Measurements from ENCODE around the gene KRT3.

KRT3 gene

DNA sequence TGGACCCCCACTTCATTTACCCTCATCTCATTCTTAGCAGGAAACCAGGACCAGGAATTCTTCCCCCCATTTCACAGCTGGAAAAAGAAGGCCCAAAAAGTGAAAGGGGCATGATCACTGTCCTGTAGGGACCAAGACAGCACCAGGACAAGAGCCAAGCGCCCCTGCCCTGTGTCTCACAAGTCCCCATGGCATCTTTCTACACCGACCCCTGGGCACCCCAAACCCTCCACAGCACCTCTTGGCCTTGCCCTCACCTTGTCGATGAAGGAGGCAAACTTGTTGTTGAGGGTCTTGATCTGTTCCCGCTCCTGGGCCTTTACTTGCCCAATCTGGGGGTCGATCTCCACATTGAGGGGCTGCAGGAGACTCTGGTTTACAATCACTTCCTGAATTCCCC, 19.5 kb downstream of the KRT3 start:
- H3K79me2 ChIP-seq (ENCODE audit: control insufficient read depth, low read length) = no peaks in the 10 kb centered on the region
- peaks cover 13% of the 10 kb centered on the region for H3K27me3 ChIP-seq (ENCODE audit: control insufficient read depth, low read length)
- no peak overlapping the region for H3K27ac ChIP-seq (ENCODE audit: low read depth, low read length)
- no peaks in the 10 kb centered on the region for H3K9me3 ChIP-seq (ENCODE audit: control insufficient read depth, insufficient read depth, low read length)
- TF ChIP-seq, protein P1, sequence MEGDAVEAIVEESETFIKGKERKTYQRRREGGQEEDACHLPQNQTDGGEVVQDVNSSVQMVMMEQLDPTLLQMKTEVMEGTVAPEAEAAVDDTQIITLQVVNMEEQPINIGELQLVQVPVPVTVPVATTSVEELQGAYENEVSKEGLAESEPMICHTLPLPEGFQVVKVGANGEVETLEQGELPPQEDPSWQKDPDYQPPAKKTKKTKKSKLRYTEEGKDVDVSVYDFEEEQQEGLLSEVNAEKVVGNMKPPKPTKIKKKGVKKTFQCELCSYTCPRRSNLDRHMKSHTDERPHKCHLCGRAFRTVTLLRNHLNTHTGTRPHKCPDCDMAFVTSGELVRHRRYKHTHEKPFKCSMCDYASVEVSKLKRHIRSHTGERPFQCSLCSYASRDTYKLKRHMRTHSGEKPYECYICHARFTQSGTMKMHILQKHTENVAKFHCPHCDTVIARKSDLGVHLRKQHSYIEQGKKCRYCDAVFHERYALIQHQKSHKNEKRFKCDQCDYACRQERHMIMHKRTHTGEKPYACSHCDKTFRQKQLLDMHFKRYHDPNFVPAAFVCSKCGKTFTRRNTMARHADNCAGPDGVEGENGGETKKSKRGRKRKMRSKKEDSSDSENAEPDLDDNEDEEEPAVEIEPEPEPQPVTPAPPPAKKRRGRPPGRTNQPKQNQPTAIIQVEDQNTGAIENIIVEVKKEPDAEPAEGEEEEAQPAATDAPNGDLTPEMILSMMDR (IDR thresholded peaks at IDR 0.05; ENCODE audit: low read depth, low read length, poor library complexity, severe bottlenecking) = no peak
- no peak for TF ChIP-seq EZH2phosphoT487 (IDR thresholded peaks at IDR 0.05; ENCODE audit: borderline replicate concordance, low read length)
- no peaks in the 10 kb centered on the region for H3K9me2 ChIP-seq (replicated peaks; ENCODE audit: control insufficient read depth, low read length)
- H3K36me3 ChIP-seq (ENCODE audit: control insufficient read depth, low read length) = no peaks in the 10 kb centered on the region
- no peaks in the 10 kb centered on the region for H3F3A ChIP-seq (ENCODE audit: control insufficient read depth, insufficient read depth)
- H3K4me3 ChIP-seq (ENCODE audit: low read length) = no peak overlapping the region
- no peaks in the 10 kb centered on the region for H4K20me1 ChIP-seq (ENCODE audit: control insufficient read depth, insufficient read depth, low read depth, low read length)
- H3K4me1 ChIP-seq (ENCODE audit: control insufficient read depth, low read length) = no peaks in the 10 kb centered on the region
- H3K4me2 ChIP-seq (ENCODE audit: low read length) = no peak overlapping the region

DNA sequence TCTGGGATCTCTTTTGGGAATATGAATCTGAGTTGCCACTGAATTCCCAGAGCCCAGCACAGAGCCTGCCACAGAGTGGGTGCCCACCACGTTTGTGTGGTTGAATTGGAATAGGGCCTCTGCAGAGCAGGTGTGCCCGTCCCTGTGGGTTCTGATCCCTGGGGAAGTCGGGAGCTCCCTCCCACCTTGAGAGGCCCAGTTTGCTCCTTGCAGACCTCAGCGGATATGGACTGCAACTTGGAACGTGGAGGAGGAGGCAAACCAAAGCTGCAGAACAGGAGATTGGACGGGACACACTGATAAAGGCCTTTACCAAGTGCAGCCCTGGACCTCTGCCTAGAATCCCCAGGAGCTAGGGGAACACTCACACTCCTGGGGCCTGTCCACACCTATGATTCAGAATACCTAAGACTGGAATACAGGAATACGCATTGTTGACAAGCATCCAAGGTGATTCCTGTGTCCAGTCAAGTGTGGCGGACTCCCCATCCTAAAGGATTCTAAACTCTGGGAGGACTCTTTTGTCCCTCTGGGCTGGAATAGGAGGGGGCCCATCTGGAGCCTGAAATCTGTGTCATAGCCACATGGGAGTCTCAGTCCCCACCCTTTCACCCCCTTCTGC, 21.2 kb downstream of the KRT3 start:
- Histone ChIP-seq H3K9me3 (ENCODE audit: control insufficient read depth, insufficient read depth, low read length) (no peaks in the 10 kb centered on the region), H3K4me1 (ENCODE audit: control insufficient read depth, low read length) (no peaks in the 10 kb centered on the region), H3K9me2 (replicated peaks; ENCODE audit: control insufficient read depth, low read length) (no peaks in the 10 kb centered on the region), H3K4me3 (ENCODE audit: low read length) (no peak overlapping the region), H3K79me2 (ENCODE audit: control insufficient read depth, low read length) (no peaks in the 10 kb centered on the region), H3K36me3 (ENCODE audit: control insufficient read depth, low read length) (no peaks in the 10 kb centered on the region), H4K20me1 (ENCODE audit: control insufficient read depth, insufficient read depth, low read depth, low read length) (no peaks in the 10 kb centered on the region), H3K4me2 (ENCODE audit: low read length) (no peak overlapping the region), H3F3A (ENCODE audit: control insufficient read depth, insufficient read depth) (no peaks in the 10 kb centered on the region), H3K27me3 (ENCODE audit: control insufficient read depth, low read length) (peaks cover 13% of the 10 kb centered on the region), H3K27ac (ENCODE audit: low read depth, low read length) (no peak overlapping the region)
- TF ChIP-seq EZH2phosphoT487 (IDR thresholded peaks at IDR 0.05; ENCODE audit: borderline replicate concordance, low read length) = no peak
- TF ChIP-seq, protein P1 (IDR thresholded peaks at IDR 0.05; ENCODE audit: low read depth, low read length, poor library complexity, severe bottlenecking) = no peak

DNA sequence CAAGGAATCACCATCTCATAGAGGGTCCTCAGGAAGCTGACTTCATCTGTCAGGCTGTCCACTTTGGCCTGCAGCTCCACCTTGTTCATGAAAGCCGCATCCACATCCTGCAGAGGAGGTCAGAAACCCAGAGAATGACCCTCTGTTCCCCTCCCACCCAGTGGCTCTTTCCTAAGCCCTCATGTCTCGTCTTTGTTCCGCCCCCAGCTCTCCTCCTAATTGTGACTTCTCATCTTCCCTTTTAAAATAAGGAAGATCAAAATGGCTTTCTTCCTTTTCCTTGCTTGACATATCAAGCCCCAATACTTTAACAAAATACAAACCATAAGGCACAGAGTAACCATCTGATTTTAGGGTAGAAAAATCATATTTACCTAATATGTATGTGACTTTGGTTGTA, 23.1 kb downstream of the KRT3 start:
- Histone ChIP-seq H3K9me2 (replicated peaks; ENCODE audit: control insufficient read depth, low read length) (no peaks in the 10 kb centered on the region), H3K27me3 (ENCODE audit: control insufficient read depth, low read length) (peaks cover 11% of the 10 kb centered on the region), H3F3A (ENCODE audit: control insufficient read depth, insufficient read depth) (no peaks in the 10 kb centered on the region), H3K9me3 (ENCODE audit: control insufficient read depth, insufficient read depth, low read length) (no peaks in the 10 kb centered on the region), H4K20me1 (ENCODE audit: control insufficient read depth, insufficient read depth, low read depth, low read length) (no peaks in the 10 kb centered on the region), H3K4me2 (ENCODE audit: low read length) (no peak overlapping the region), H3K79me2 (ENCODE audit: control insufficient read depth, low read length) (no peaks in the 10 kb centered on the region), H3K36me3 (ENCODE audit: control insufficient read depth, low read length) (no peaks in the 10 kb centered on the region), H3K27ac (ENCODE audit: low read depth, low read length) (no peak overlapping the region), H3K4me3 (ENCODE audit: low read length) (no peak overlapping the region), H3K4me1 (ENCODE audit: control insufficient read depth, low read length) (no peaks in the 10 kb centered on the region)
- no peak for TF ChIP-seq EZH2phosphoT487 (IDR thresholded peaks at IDR 0.05; ENCODE audit: borderline replicate concordance, low read length)
- TF ChIP-seq, protein P1 (IDR thresholded peaks at IDR 0.05; ENCODE audit: low read depth, low read length, poor library complexity, severe bottlenecking) = no peak

All from DOHH2 (cell line).